HG03378 (cell line): ENCODE data around the gene DCAF12.
"Not testable (repeated sequence)": the region's sequence is repeated elsewhere in the genome, so short reads cannot be mapped to it uniquely, and the experiment has no call there.

Source experiments
- ATAC-seq: cut with Tn5 transposase; IDR thresholded peaks from one replicate; pipeline ENCODE4 v1.9.1; 2021; ENCODE audit warnings: mild to moderate bottlenecking, moderate library complexity; ENCODE audit not compliant: unreplicated experiment

Gene DCAF12

DNA sequence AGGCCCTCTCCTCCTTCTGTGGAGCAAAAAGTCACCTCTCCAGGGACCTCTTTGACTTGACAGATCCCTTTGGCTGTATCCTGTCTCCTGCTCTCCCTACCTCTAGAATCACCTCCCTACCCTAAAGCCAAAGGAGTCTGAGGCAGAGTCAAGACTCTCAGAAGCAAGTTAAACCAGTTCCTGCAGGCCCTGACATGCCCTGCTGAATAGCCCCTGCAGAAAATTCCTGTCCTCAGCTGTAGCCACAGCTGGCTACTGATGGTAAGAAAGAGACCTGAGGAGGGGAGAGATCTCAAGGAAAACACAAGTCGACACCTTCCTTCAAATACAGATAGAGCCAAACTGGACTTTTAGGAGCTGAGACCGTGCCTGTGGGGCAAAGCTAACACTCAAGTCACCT lies 54.1 kb downstream of the DCAF12 start:
- no peak for ATAC-seq

GRCh38 chr9:34070606-34071324 lies 55.7 kb downstream of the DCAF12 start:
- no peak for ATAC-seq

GRCh38 chr9:34069831-34070230 lies 56.7 kb downstream of the DCAF12 start:
- no peak for ATAC-seq

- ATAC-seq = no peak
These were observed 61.0 kb downstream of the DCAF12 start for GRCh38 chr9:34065541-34065940.

GRCh38 chr9:34059954-34060353 lies 66.5 kb downstream of the DCAF12 start:
- no peak for ATAC-seq

GRCh38 chr9:34059281-34059680 lies 67.2 kb downstream of the DCAF12 start:
- ATAC-seq = no peak

DNA sequence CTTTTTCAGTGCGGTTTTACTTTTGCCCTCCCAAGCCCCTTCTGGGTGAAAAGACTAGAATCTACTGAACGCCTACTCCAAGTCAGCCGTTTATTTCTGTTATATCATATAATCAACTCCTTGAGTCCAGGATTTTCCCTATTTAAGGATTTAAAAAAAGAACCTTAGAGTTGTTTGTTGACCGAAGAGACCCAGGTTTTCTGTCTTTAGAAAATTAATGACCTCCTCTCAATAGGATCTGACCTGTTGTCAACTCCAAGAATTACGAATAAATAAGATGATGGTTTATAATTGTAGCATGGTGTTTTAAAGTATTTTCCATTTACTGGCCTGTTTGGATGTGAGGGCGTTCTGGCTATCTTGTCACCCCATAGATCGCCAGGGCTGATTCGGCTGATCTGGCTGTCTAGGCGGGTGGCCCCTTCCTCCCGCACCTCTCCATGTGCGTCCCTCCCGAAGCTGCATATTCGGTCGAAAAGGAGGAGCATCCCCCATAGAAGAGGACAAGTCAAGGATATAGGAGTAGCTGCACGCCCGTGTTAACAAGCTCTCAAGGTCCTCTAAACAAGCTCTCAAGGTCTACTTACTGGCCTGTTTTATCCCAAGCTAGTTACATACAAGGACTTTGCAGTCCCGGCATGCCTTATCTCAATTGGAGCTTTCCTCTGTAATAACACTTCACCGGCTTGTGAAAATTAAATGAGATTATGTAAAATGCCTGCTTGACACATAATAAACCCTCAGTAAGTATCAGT lies 76.7 kb downstream of the DCAF12 start:
- ATAC-seq = no peak

DNA sequence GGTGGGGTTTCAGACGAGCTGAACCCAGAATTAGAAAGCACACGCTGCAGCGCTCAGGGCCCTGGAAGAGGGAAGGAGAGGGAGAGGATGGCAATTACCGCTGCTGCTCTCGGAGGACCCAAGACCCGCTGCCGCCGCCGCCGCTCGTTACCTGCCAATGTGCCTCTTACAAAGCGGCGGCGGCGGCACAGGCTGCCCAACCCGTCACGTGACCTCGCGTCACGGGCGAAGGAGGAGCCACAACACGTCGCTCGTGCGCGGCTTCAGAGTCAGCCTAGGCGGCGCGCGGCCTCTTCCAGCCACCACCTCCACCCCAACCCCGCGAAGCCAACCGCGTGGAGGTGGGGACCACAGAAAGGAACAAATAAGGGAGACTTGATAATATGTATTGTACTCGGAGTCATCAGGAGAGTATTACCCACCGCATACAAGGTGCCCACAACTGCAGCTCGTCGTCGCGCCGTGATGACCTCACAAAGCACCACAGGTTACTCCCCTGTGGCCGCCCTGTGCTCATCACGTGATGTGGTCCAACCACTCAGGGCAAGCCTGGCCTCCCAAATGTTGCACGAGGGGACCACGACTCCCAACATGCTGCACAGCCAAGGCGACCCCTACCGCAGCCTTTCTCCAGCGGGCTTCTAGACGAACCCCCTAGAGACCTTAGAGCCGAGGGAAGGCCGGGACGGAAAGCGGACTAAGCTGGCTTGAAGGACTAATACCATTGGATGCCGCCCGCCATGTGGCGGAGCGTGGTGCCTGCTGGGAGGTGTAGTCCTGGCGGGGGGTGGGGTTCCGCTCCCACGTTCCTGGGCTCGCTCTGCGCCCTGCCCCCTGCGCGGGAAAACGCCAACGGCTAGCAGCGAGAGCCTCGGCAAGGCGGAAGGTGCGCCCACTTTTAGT lies 77.5 kb downstream of the DCAF12 start, which contains the start of gene UBAP2:
TSS of gene UBAP2 (minus strand) at position 161 of the 903 bp plus-strand sequence. CDS start 31,739 bp downstream, outside the sequence.
- peak; percentile 74 for ATAC-seq

- ATAC-seq = peak; percentile 15
These were observed 78.4 kb downstream of the DCAF12 start for GRCh38 chr9:34047864-34048726.

- ATAC-seq = no peak
These were observed 79.6 kb downstream of the DCAF12 start for GRCh38 chr9:34046784-34047379.

GRCh38 chr9:34045903-34046302 lies 80.6 kb downstream of the DCAF12 start:
- no peak for ATAC-seq

GRCh38 chr9:34042074-34042473 lies 84.4 kb downstream of the DCAF12 start:
- ATAC-seq = not testable (repeated sequence)

GRCh38 chr9:34038851-34039250 lies 87.6 kb downstream of the DCAF12 start:
- ATAC-seq = not testable (repeated sequence)

DNA sequence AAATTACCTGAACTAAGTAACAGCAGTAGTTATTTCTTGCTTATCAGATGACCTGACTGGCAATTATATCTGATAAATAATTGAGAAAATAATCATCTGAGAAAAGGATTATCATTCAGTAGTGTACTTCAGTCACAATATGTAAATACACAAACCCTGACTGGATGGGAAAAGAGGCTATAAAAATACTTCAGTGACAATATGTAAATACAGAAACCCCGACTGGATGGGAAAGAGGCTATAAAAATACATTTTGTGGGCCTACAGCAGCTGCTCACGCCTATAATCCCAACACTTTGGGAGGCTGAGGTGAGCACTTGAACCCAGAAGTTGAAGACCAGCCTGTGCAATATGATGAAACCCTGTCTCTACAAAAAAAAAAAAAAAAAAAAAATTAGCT lies 88.9 kb downstream of the DCAF12 start:
- ATAC-seq = no peak

DNA sequence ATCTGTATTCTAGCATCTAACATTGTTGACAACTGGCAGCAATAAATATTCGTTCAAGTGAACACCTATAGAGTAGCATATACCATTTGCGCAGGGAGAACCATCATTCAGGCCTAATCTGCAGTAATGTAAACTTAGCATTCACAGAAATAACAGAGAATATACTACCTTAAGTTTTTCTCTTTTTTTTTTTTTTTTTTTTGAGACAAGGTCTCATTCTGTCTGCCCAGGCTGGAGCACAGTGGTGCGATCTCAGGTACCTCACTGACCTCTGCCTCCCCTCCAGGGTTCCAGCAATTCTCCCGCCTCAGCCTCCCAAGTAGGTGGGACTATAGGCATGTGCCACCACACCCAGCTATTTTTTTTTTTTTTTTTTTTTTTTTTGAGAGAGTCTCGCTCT lies 89.9 kb downstream of the DCAF12 start:
- ATAC-seq = no peak
